ENCODE data around the gene NLK.
A peak's percentile ranks its signal among the peaks of the same experiment; 100 is the strongest.
"Not testable (repeated sequence)": the region's sequence is repeated elsewhere in the genome, so short reads cannot be mapped to it uniquely, and the experiment has no call there.

The NLK gene

GRCh38 chr17:28169621-28170349, 127.3 kb downstream of the NLK start:
- no peak for DNase-seq

GRCh38 chr17:28170771-28171170, 128.3 kb downstream of the NLK start:
- no peak for DNase-seq

- DNase-seq = no peak
Measured at GRCh38 chr17:28173031-28173561, 130.6 kb downstream of the NLK start.

GRCh38 chr17:28173801-28174200, 131.3 kb downstream of the NLK start:
- DNase-seq = no peak

GRCh38 chr17:28174352-28175046, 132.0 kb downstream of the NLK start:
- DNase-seq = peak; percentile 7 to 9

GRCh38 chr17:28177351-28177750, 134.9 kb downstream of the NLK start:
- no peak for DNase-seq

GRCh38 chr17:28178800-28179199, 136.3 kb downstream of the NLK start:
- DNase-seq = no peak

- DNase-seq = no peak
Measured at GRCh38 chr17:28180449-28180848, 138.0 kb downstream of the NLK start.

- no peak for DNase-seq
Measured at GRCh38 chr17:28181568-28181967, 139.1 kb downstream of the NLK start.

- DNase-seq = no peak
Measured at GRCh38 chr17:28182559-28182958, 140.1 kb downstream of the NLK start.

- DNase-seq = no peak
Measured at GRCh38 chr17:28185658-28186057, 143.2 kb downstream of the NLK start.

- DNase-seq = not testable (repeated sequence)
Measured at GRCh38 chr17:28186472-28186871, 144.0 kb downstream of the NLK start.

- DNase-seq = no peak
Measured at GRCh38 chr17:28187931-28188330, 145.5 kb downstream of the NLK start.

GRCh38 chr17:28188841-28189263, 146.4 kb downstream of the NLK start:
- no peak for DNase-seq

GRCh38 chr17:28189667-28190066, 147.2 kb downstream of the NLK start:
- DNase-seq = no peak

- no peak for DNase-seq
Measured at GRCh38 chr17:28191018-28191417, 148.5 kb downstream of the NLK start.

- DNase-seq = no peak
Measured at GRCh38 chr17:28193241-28193640, 150.8 kb downstream of the NLK start.

- DNase-seq = no peak
Measured at GRCh38 chr17:28194382-28194781, 151.9 kb downstream of the NLK start.

GRCh38 chr17:28196636-28197035, 154.2 kb downstream of the NLK start:
- no peak for DNase-seq

GRCh38 chr17:28199115-28199514, 156.6 kb downstream of the NLK start:
- DNase-seq = no peak

- no peak for DNase-seq
Measured at GRCh38 chr17:28199728-28200127, 157.3 kb downstream of the NLK start.

GRCh38 chr17:28201315-28201714, 158.8 kb downstream of the NLK start:
- DNase-seq = no peak

- DNase-seq = no peak
Measured at GRCh38 chr17:28204244-28204643, 161.8 kb downstream of the NLK start.

- DNase-seq = no peak
Measured at GRCh38 chr17:28204751-28205150, 162.3 kb downstream of the NLK start.

All from stimulated activated CD4-positive, alpha-beta T cell treated with anti-CD3 and anti-CD28 coated beads, Interleukin-2, amount 100 ng/mL, for 48 hours (primary cell).